ENCODE measurements around the gene LILRA2. TPM values are rescaled to one million over a fixed set of nuclear protein-coding genes. Genes with fewer than 3 reads are reported as not detected.

LILRA2 gene
- 1 to 10 TPM in 4 of 7 donors, under 1 TPM in 3; 0.60 to 5.5 (median 1.4) TPM for total RNA-seq
- polyA plus RNA-seq = 1 to 10 TPM in 1 of 2 donors, under 1 TPM in 1; 0.56 to 3.7 TPM
- long read RNA-seq, donor 1, full-length matches to known transcripts = 2 of 4 reads
- long read RNA-seq, donor 1, partial matches to known transcripts = 0 of 4 reads
- long read RNA-seq, donor 1, other reads (novel, unspliced or antisense) = 2 of 4 reads
- long read RNA-seq, donor 2 = 0 reads
- long read RNA-seq, donor 3, full-length matches to known transcripts = 2 of 5 reads
- long read RNA-seq, donor 3, partial matches to known transcripts = 0 of 5 reads
- long read RNA-seq, donor 3, other reads (novel, unspliced or antisense) = 3 of 5 reads

DNA sequence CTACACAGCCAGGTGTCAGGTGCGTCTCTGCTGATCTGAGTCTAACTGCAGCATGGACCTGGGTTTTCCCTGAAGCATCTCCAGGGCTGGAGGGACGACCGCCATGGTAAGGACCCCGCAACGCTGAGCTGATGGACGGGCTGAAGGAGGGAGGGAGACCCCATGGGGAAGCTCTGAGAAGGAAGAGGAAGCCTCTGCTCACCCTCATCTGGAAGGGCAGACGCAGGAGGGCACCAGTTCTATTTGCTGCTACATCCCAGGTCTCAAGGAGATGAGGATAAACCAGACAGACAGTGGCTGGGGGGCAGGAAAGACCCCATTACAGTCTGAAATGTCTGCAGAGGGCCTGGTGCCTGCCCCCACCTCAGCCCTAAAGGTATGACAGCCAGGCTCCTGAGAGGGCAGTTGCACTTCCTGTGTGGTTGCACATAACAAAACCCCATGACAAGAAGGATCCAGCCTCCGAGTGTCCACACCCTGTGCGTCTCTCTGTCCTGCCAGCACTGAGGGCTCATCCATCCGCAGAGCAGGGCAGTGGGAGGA lies at the start of gene LILRA2:
Gene LILRA2, plus strand, starts transcription at position 461 of the 543 bp plus-strand sequence. CDS start 89 bp downstream, outside the sequence.
- Histone ChIP-seq H3K27me3 (no peaks in the 10 kb centered on the region), H3K4me3 (no peak within 1 kb of the TSS), H3K27ac (no peak within 1 kb of the TSS), H3K9me3 (no peaks in the 10 kb centered on the region), H3K4me1 (ENCODE audit: insufficient read depth) (no peaks in the 10 kb centered on the region), H3K36me3 (no peaks in the 10 kb centered on the region)
- intact Hi-C loops (cut with DNase I) = no loop called here
- TF ChIP-seq CTCF (IDR thresholded peaks at IDR 0.05) (no peak), EP300 (IDR thresholded peaks at IDR 0.05) (no peak), POLR2A (IDR thresholded peaks at IDR 0.05) (no peak)
- 66 to 70% (median 67%) methylated on average over 10 of the region's 10 CpGs for WGBS, 3 donors
- DNase-seq = no peak

GRCh38 chr19:54525636-54526035 lies 48.0 kb upstream of the LILRA2 start:
- DNase-seq = no peak
- Histone ChIP-seq H3K27ac (no peak overlapping the region), H3K9me3 (no peaks in the 10 kb centered on the region), H3K27me3 (no peaks in the 10 kb centered on the region), H3K4me3 (no peak overlapping the region), H3K4me1 (ENCODE audit: insufficient read depth) (no peaks in the 10 kb centered on the region), H3K36me3 (no peaks in the 10 kb centered on the region)
- intact Hi-C loops (cut with DNase I) = no loop called here
- TF ChIP-seq POLR2A (IDR thresholded peaks at IDR 0.05) = no peak
- TF ChIP-seq CTCF (IDR thresholded peaks at IDR 0.05) = no peak
- TF ChIP-seq EP300 (IDR thresholded peaks at IDR 0.05) = no peak
- 65 to 80% (median 74%) methylated on average over 5 of the region's 5 CpGs for WGBS, 3 donors

GRCh38 chr19:54526972-54527371 lies 46.6 kb upstream of the LILRA2 start:
- Histone ChIP-seq H3K4me1 (ENCODE audit: insufficient read depth) (no peaks in the 10 kb centered on the region), H3K27ac (no peak overlapping the region), H3K9me3 (no peaks in the 10 kb centered on the region), H3K36me3 (no peaks in the 10 kb centered on the region), H3K4me3 (no peak overlapping the region), H3K27me3 (no peaks in the 10 kb centered on the region)
- TF ChIP-seq CTCF (IDR thresholded peaks at IDR 0.05) (no peak), POLR2A (IDR thresholded peaks at IDR 0.05) (no peak), EP300 (IDR thresholded peaks at IDR 0.05) (no peak)
- intact Hi-C loops (cut with DNase I) = no loop called here
- 84 to 93% (median 88%) methylated on average over 26 of the region's 26 CpGs for WGBS, 3 donors
- no peak for DNase-seq

GRCh38 chr19:54530866-54531265 lies 42.7 kb upstream of the LILRA2 start:
- Histone ChIP-seq H3K4me1 (ENCODE audit: insufficient read depth) (no peaks in the 10 kb centered on the region), H3K4me3 (no peak overlapping the region), H3K27ac (no peak overlapping the region), H3K36me3 (no peaks in the 10 kb centered on the region), H3K27me3 (no peaks in the 10 kb centered on the region), H3K9me3 (no peaks in the 10 kb centered on the region)
- TF ChIP-seq POLR2A (IDR thresholded peaks at IDR 0.05) (no peak), CTCF (IDR thresholded peaks at IDR 0.05) (no peak), EP300 (IDR thresholded peaks at IDR 0.05) (no peak)
- no peak for DNase-seq
- intact Hi-C loops (cut with DNase I) = no loop called here
- 47 to 66% (median 61%) methylated on average over 5 of the region's 5 CpGs for WGBS, 3 donors
